Hematopoietic multipotent progenitor cell treated with erythropoietin and hydrocortisone succinate and interleukin-3 and kit ligand, for 15 days (in vitro differentiated cells): Measurements from ENCODE around the gene ABCD3.
A peak's percentile ranks its signal among the peaks of the same experiment; 100 is the strongest.

Experiments used
- DNase-seq: peaks from one replicate; pipeline ENCODE4 v3.0.0-alpha.2; 2015; ENCODE audit warnings: low spot score

Gene ABCD3

GRCh38 chr1:94463056-94463764, 45.0 kb downstream of the ABCD3 start:
- no peak for DNase-seq

DNA sequence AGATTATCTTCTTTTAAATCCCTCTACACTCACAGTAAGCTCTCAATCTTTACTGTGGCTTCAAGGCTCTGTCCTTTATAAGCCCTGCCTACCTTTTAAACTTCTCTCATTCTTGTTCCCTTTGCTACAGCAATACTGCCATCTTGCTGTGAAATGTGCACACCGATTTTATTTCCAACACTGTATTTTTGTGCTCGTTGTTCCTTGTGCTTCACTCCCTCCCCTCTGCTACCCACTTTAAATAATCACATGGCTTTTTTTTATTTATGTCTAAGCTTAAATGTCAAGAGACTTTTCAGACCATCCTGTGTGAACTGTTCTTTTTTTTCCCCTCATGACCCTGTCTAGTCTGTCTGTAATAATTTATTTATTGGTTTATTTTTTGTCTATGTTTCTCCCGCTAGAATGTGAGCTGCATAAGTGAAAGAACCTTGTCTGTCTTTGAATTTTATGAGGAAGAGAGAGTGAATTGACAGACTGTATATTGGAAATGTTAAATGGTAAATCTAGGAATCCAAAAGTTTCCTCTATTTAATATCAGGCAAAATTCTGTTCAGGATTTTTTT, 45.7 kb downstream of the ABCD3 start:
- DNase-seq, result peak; percentile 40

- no peak for DNase-seq
Measured at GRCh38 chr1:94468708-94469107, 50.5 kb downstream of the ABCD3 start.

DNA sequence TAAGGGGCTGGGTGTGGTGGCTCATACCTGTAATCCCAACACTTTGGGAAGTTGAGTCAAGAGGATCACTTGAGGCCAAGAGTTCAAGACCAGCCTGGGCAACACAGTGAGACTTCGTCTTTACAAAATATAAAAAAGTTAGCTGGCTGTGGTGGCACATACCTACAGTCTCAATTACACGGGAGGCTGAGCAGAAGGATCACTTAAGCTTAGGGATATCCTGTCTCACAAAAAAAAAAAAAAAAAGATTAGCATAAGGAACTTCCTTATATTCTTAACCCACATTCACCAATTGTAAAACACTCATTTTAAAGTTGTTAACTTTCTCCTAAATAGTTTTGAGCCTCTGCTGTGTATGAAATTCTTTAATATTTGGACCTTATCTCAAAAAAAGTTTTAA, 53.1 kb downstream of the ABCD3 start:
- no peak for DNase-seq

GRCh38 chr1:94475232-94475631, 57.0 kb downstream of the ABCD3 start:
- DNase-seq, result no peak

- DNase-seq, result no peak
Measured at GRCh38 chr1:94479682-94480081, 61.5 kb downstream of the ABCD3 start.

GRCh38 chr1:94481473-94481933, 63.3 kb downstream of the ABCD3 start:
- peak; percentile 73 for DNase-seq

GRCh38 chr1:94486990-94487389, 68.8 kb downstream of the ABCD3 start:
- no peak for DNase-seq

DNA sequence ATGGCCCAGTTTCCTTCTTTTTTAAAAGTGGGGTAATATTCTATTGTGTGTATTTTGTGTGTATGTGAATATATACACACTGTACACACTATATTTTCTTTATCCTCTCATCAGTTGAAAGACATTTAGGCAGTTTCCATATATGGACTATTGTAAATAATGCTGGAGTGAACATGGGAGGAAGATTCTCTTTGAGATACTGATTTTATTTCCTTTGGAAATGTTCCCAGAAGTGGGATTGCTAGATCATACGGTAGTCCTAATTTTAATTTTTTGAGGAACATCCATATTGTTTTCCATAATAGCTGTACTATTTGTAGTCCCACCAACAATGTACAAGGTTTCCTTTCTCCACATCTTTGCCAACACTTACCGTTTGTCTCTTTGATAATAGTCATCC, 72.4 kb downstream of the ABCD3 start:
- DNase-seq, result no peak

DNA sequence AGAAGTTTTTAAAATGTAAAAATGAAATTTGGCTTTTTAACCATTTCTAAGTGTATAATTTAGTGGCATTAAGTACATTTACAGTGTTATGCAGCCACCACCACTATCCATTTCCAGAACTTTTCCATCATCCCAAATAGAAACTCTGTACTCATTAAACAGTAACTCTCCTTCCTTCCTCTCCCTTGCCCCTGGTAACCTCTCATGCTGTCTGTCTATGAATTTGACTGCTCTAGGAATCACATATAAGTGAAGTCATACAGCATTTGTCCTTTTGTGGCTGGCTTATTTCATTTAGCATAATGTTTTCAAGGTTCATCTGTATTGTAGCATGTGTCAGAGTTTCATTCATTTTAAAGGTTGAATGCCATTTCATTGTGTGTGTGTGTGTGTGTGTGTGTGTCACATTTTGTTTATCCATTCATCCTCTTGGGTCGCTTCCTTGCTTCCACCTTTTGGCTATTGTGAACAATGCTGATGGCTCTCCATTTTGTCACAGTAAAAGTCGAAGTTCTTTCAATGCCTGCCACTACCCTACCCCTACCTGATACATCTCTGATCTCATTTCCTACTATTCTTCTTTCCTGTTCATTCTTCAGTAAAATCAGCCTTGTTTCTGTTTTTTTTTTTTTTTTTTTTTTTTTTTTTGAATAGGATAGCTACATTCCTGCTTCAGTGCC, 78.0 kb downstream of the ABCD3 start:
- no peak for DNase-seq

GRCh38 chr1:94501426-94501825, 83.2 kb downstream of the ABCD3 start:
- no peak for DNase-seq

DNA sequence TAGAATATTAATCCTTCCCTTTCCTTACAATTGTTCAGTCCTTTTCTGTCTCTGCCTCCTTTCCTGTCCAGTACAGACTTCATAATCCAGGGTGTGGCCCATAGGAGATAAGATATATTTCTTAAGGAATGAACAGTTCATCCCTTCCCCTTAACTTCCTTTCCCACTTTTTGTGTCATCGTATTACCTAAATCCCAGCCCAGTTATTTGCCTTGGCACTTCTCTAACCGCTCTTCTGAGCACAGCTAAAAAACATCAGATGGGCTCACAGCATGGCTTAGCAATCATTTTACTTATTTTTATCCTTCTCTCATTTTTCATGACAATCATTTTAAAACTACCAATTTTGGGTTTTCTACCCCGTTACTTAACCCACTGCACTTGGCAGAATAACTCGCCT, 83.7 kb downstream of the ABCD3 start:
- DNase-seq, result no peak

- DNase-seq, result no peak
Measured at GRCh38 chr1:94503153-94503552, 85.0 kb downstream of the ABCD3 start.

DNA sequence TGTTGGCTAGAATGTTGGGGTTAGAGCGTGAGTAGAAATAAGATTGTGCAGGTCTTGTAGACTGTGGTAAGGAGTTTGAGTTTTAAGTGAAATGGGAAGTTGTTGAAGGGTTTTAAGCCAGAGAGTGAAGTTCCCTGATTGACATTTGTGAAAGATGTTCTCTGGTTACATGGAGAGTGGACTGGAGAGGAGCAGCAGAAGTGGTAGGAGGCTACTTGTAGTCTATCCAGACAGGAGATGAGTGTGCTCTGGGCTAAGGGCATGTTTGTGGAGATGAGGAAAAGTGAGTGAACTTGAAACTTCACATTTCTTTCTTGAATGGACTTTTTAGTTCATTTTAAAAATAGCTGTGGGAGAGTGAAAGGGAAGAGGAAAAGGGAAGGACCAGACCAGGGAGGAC, 86.4 kb downstream of the ABCD3 start:
- DNase-seq, result no peak

GRCh38 chr1:94512816-94513215, 94.6 kb downstream of the ABCD3 start:
- no peak for DNase-seq

DNA sequence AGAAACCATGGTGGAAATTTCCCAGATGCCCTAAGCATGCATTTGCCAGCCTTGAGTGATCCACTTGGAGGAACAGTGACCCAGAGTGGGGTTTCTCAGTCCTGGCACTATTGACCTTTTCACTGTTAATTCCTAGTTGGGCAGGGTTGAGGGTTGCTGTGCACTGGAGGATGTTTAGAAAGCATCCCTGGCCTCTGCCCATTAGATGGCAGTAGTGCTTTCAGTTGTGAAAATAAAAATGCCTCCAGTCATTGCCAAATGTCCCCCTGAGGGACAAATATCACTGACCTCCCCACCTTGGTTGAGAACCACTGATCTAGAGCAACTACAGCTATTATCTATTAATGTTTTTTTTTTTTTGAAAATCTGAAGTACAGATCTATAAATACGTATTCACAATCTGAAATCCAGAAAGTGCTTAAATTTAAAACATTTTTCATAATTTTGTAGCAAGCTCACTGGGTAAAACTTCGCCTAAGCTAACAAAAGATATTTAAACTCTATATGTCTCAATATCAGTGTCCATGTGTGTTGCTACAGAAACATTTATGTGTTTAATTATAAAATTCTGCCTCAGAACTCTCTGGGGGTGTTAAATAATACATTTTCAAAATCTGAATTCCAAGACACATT, 96.0 kb downstream of the ABCD3 start:
- peak; percentile 67 for DNase-seq

GRCh38 chr1:94515296-94515947, 97.2 kb downstream of the ABCD3 start:
- DNase-seq, result peak; percentile 56

GRCh38 chr1:94519351-94519750, 101.2 kb downstream of the ABCD3 start:
- no peak for DNase-seq

- DNase-seq, result peak; percentile 34
Measured at GRCh38 chr1:94522304-94522703, 104.1 kb downstream of the ABCD3 start.

- DNase-seq, result no peak
Measured at GRCh38 chr1:94524531-94524930, 106.3 kb downstream of the ABCD3 start.

GRCh38 chr1:94526152-94526980, 108.2 kb downstream of the ABCD3 start:
- DNase-seq, result no peak
